ENCODE results near the gene TUBAL3. TPM values are rescaled to one million over a fixed set of nuclear protein-coding genes. Genes with fewer than 3 reads are reported as not detected.

TUBAL3 gene
- total and polyA plus RNA-seq, 2 donors (not counting 3 experiments of a cell fraction or from before 2014, with no cell fraction given): not detected

- peaks cover 48% of the 10 kb centered on the region for H3K79me2 ChIP-seq (ENCODE audit: control insufficient read depth, insufficient read depth, low read length)
- peaks cover 0 to 3% of the 10 kb centered on the region in 2 experiments for H3K27me3 ChIP-seq (ENCODE audit: control insufficient read depth in 2 of 2, insufficient read depth in 2 of 2, low read length in 2 of 2)
- peak within 1 kb of the TSS; percentile 83 for H3K9ac ChIP-seq (replicated peaks; ENCODE audit: extremely low read depth, insufficient read depth, low read length)
- no peaks in the 10 kb centered on the region for H3K9me1 ChIP-seq (replicated peaks; ENCODE audit: control insufficient read depth, extremely low read depth, insufficient read depth, low read length)
- DNase-seq (ENCODE audit: low read depth, low spot score): peak; percentile 95
- dilution Hi-C loops (cut with MboI; ENCODE audit: extremely low pct_ligation_motif_present, low sequenced_read_pairs): no loop called here
- H3K9me3 ChIP-seq (replicated peaks; ENCODE audit: control insufficient read depth, insufficient read depth, low read length): no peaks in the 10 kb centered on the region
- intact Hi-C loops (cut with micrococcal nuclease): no loop called here
- ChIA-PET CTCF (interaction anchor here (1.3 to 1.7 kb wide), 4 partner anchors 12 to 211 kb away, joined by 3 to 9 read pairs (median 4); no protein-coding TSS in a partner anchor), POLR2A (no interaction called here)
- no peaks in the 10 kb centered on the region for H4K20me1 ChIP-seq (replicated peaks; ENCODE audit: control insufficient read depth, extremely low read depth, insufficient read depth, low read length)
- peak within 1 kb of the TSS; percentile 100 for H2AFZ ChIP-seq (ENCODE audit: low read depth, low read length)
- H3K4me1 ChIP-seq (ENCODE audit: control insufficient read depth, extremely low read depth, insufficient read depth, low read length): peaks cover 11% of the 10 kb centered on the region
- no TSS peak for BruUV-seq (replicated peaks)
- H3K4me2 ChIP-seq (ENCODE audit: insufficient read depth, low read length): peak within 1 kb of the TSS; percentile 82
- TF ChIP-seq MAX (IDR thresholded peaks at IDR 0.05; ENCODE audit: insufficient read depth, insufficient read length) (peak; percentile 43), MYC (IDR thresholded peaks at IDR 0.05; ENCODE audit: low read depth, low read length) (no peak), EZH2 (IDR thresholded peaks at IDR 0.05; ENCODE audit: borderline replicate concordance, low read depth, low read length, severe bottlenecking) (no peak), FOS (IDR thresholded peaks at IDR 0.05; ENCODE audit: borderline replicate concordance, insufficient read depth, low read length) (no peak), JUN (IDR thresholded peaks at IDR 0.05; ENCODE audit: borderline replicate concordance, insufficient read depth, insufficient read length, low read depth) (no peak), POLR2AphosphoS5 (IDR thresholded peaks at IDR 0.05; ENCODE audit: insufficient read depth, low read depth, low read length) (peak; percentile 51), POLR2A (IDR thresholded peaks at IDR 0.05; ENCODE audit: low read depth, low read length) (no peak), CTCF (IDR thresholded peaks at IDR 0.05; ENCODE audit: extremely low read depth in 1 of 2, insufficient read depth in 1 of 2, low read depth in 1 of 2, low read length in 2 of 2) (no peak), GATA2 (IDR thresholded peaks at IDR 0.05; ENCODE audit: insufficient read depth, insufficient read length, low read depth, low read length) (no peak)
- peak within 1 kb of the TSS; percentile 76 to 89 (median 79) for H3K4me3 ChIP-seq (replicated peaks in 1 of 3; ENCODE audit: insufficient read depth in 1 of 3, low read depth in 1 of 3, low read length in 3 of 3)
- peak within 1 kb of the TSS; percentile 72 for H3K27ac ChIP-seq (ENCODE audit: insufficient read depth, low read depth, low read length)
- no peaks in the 10 kb centered on the region for H3K36me3 ChIP-seq (ENCODE audit: control insufficient read depth in 2 of 2, extremely low read depth in 1 of 2, insufficient read depth in 2 of 2, low read length in 2 of 2)
- peak; percentile 86 for FAIRE-seq
These were observed 7.8 kb upstream of the TUBAL3 start, which contains the start of gene NET1 for GRCh38 chr10:5412277-5412941. TSS of gene NET1 (plus strand) at chr10:5412557. CDS start at chr10:5412693, 136 bp downstream.

Measured in endothelial cell of umbilical vein (primary cell).